ENCODE data around the gene NSD1.

The NSD1 gene

DNA sequence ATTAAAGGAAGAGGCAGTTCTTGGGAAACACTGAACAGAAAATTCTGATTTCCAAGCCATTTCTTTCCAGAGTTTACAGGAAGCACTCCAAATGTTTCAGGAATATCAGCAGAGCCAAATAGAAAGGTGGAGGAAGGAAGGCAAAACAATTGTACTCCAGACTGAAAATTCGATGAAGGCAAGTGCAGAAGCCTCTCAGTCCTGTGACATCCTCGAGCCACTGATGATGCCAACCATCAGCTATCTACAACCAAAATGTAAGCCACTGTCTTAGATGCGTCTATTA lies 215.7 kb downstream of the NSD1 start:
- no peaks in the 10 kb centered on the region for H3K9me3 Mint-ChIP-seq
- DNase-seq (ENCODE audit: low spot score in 2 of 2) (no peak), ATAC-seq (replicated peaks; ENCODE audit: extremely low read depth, poor library complexity, severe bottlenecking) (no peak)
- peaks cover 31% of the 10 kb centered on the region for H3K4me1 Mint-ChIP-seq
- peak overlapping the region; percentile 39 for H3K27ac Mint-ChIP-seq (ENCODE audit: low read depth)
- H3K36me3 Mint-ChIP-seq (ENCODE audit: insufficient read depth), result peaks cover 25% of the 10 kb centered on the region
- H3K4me3 Mint-ChIP-seq, result peak overlapping the region; percentile 88
- no peaks in the 10 kb centered on the region for H3K27me3 Mint-ChIP-seq

GRCh38 chr5:177349762-177350161 lies 216.2 kb downstream of the NSD1 start:
- Mint-ChIP-seq H3K9me3 (no peaks in the 10 kb centered on the region), H3K36me3 (ENCODE audit: insufficient read depth) (peaks cover 27% of the 10 kb centered on the region), H3K4me1 (peaks cover 35% of the 10 kb centered on the region), H3K27ac (ENCODE audit: low read depth) (peak overlapping the region; percentile 39), H3K4me3 (peak overlapping the region; percentile 88), H3K27me3 (no peaks in the 10 kb centered on the region)
- ATAC-seq (replicated peaks; ENCODE audit: extremely low read depth, poor library complexity, severe bottlenecking), result no peak
- DNase-seq (ENCODE audit: low spot score in 2 of 2), result no peak
